Adrenal gland (tissue), 5 donors: ENCODE results near the gene TULP1.

Experiments
- CTCF ChIP-seq, 6 experiments: fragments of 450-650 bp in 4 of 6; fragments of 200-600 bp in 2 of 6; sonication (generic) in 1 of 6; IDR thresholded peaks; 1 replicate in 5 of 6; 2 replicates in 1 of 6; pipeline versions ENCODE4 v1.5.1 to v1.8.0; 2016 to 2021; ENCODE audit warnings: antibody characterized with exemption in 6 of 6, mild to moderate bottlenecking in 2 of 6, moderate library complexity in 1 of 6
- POLR2A ChIP-seq, 2 donors: fragments of 450-650 bp; IDR thresholded peaks; one replicate each; pipeline ENCODE4 v1.6.1; 2017; ENCODE audit warnings: antibody characterized with exemption in 2 of 2, mild to moderate bottlenecking in 2 of 2, moderate library complexity in 1 of 2
- donor health status: DM: no; HTN: no; CAD: no.

GRCh38 chr6:35491558-35492257 is 21.0 kb downstream of the TULP1 start:
- TF ChIP-seq CTCF (IDR thresholded peaks at IDR 0.05): no peak
- no peak for TF ChIP-seq POLR2A (IDR thresholded peaks at IDR 0.05)
